GM19467 (cell line): Measurements from ENCODE around the gene RNPEP.
A peak's percentile ranks its signal among the peaks of the same experiment; 100 is the strongest.
"Not testable (repeated sequence)": the region's sequence is repeated elsewhere in the genome, so short reads cannot be mapped to it uniquely, and the experiment has no call there.

Experiments
- ATAC-seq: cut with Tn5 transposase; IDR thresholded peaks from one replicate; pipeline ENCODE4 v1.9.1; 2021; ENCODE audit warnings: mild to moderate bottlenecking, moderate library complexity; ENCODE audit not compliant: unreplicated experiment

RNPEP gene

GRCh38 chr1:202034149-202034682 is 51.8 kb downstream of the RNPEP start:
- ATAC-seq = no peak

GRCh38 chr1:202034683-202035462 is 52.4 kb downstream of the RNPEP start:
- ATAC-seq = no peak

- no peak for ATAC-seq
Observed at GRCh38 chr1:202036595-202037387, 54.3 kb downstream of the RNPEP start.

- ATAC-seq = no peak
Observed at GRCh38 chr1:202037706-202038296, 55.4 kb downstream of the RNPEP start.

- ATAC-seq = peak; percentile 49
Observed at GRCh38 chr1:202038688-202039346, 56.4 kb downstream of the RNPEP start.

GRCh38 chr1:202045705-202046104 is 63.3 kb downstream of the RNPEP start:
- no peak for ATAC-seq

GRCh38 chr1:202046227-202046626 is 63.8 kb downstream of the RNPEP start:
- ATAC-seq = no peak

GRCh38 chr1:202046748-202047708 is 64.6 kb downstream of the RNPEP start:
- ATAC-seq = no peak

GRCh38 chr1:202047977-202048376 is 65.5 kb downstream of the RNPEP start:
- ATAC-seq = no peak

- no peak for ATAC-seq
Observed at GRCh38 chr1:202049129-202049528, 66.7 kb downstream of the RNPEP start.

- no peak for ATAC-seq
Observed at GRCh38 chr1:202054094-202054493, 71.6 kb downstream of the RNPEP start.

- ATAC-seq = not testable (repeated sequence)
Observed at GRCh38 chr1:202054673-202055072, 72.2 kb downstream of the RNPEP start.
